Esophagus squamous epithelium (tissue), 5 donors: Measurements from ENCODE around the gene EDN2. TPM values are rescaled to one million over a fixed set of nuclear protein-coding genes. Genes with fewer than 3 reads are reported as not detected.

Experiments
- DNase-seq: peaks from one replicate; lab custom pipeline; 2025; lab: John Stamatoyannopoulos, UW
- H3K27ac ChIP-seq, 4 donors: fragments of 200-600 bp; sonication (generic); one replicate each; pipeline ENCODE4 v1.5.1; 2016 to 2019; ENCODE audit warnings: mild to moderate bottlenecking in 1 of 4
- H3K27me3 ChIP-seq, 4 donors: fragments of 200-600 bp; sonication (generic); 1 replicate in 3 of 4; 2 replicates in 1 of 4; pipeline versions ENCODE4 v1.5.1 to v1.6.0; 2017 to 2021; ENCODE audit warnings: antibody characterized with exemption in 1 of 4
- H3K36me3 ChIP-seq, 3 donors: fragments of 200-600 bp; sonication (generic); one replicate each; pipeline ENCODE4 v1.5.1; 2016 to 2019
- H3K4me1 ChIP-seq, 3 donors: fragments of 200-600 bp; sonication (generic); one replicate each; pipeline ENCODE4 v1.5.1; 2017 to 2019
- H3K4me3 ChIP-seq, 4 donors: fragments of 200-600 bp; sonication (generic); 1 replicate in 3 of 4; 2 replicates in 1 of 4; pipeline ENCODE4 v1.5.1; 2016 to 2019; ENCODE audit warnings: mild to moderate bottlenecking in 2 of 4, moderate library complexity in 1 of 4
- H3K9me3 ChIP-seq, 3 donors: fragments of 200-600 bp; sonication (generic); one replicate each; pipeline ENCODE4 v1.5.1; 2016 to 2019
- POLR2A ChIP-seq, 4 donors: fragments of 450-650 bp; IDR thresholded peaks; one replicate each; pipeline ENCODE4 v1.6.1; 2017; ENCODE audit warnings: antibody characterized with exemption in 4 of 4, mild to moderate bottlenecking in 4 of 4, moderate library complexity in 3 of 4
- WGBS, 2 donors: methylation state at CpG; one replicate each; pipeline ENCODE4 v1.1.5; 2018; 5-methylcytosine and 5-hydroxymethylcytosine counted together
- intact Hi-C: fragments of 100-400 bp; cut with DNase I; formaldehyde crosslinking; loops from one replicate; pipeline ENCODE4 v1.15.0; 2022
- total RNA-seq, 4 donors: library from RNA; depleted of rRNA; stranded (reverse); fragments of >200 nt; gene quantifications; one replicate each; pipeline ENCODE4 v1.1.0, GENCODE V29; 2016
- TF ChIP-seq, protein P1 (sequence below), 6 experiments: fragments of 450-650 bp in 4 of 6; fragments of 200-600 bp in 2 of 6; sonication (generic) in 2 of 6; IDR thresholded peaks; one replicate each; pipeline ENCODE4 v1.5.1; 2016 to 2019; ENCODE audit warnings: antibody characterized with exemption in 6 of 6, mild to moderate bottlenecking in 4 of 6, moderate library complexity in 4 of 6
- donor health status: DM: yes; HTN: yes; CAD: no.

Gene EDN2
- total RNA-seq, 4 donors from 2014 or later = 0.35 to 18.3 (median 1.4) TPM

- H3K27ac ChIP-seq = no peak overlapping the region
- H3K27me3 ChIP-seq = no peaks in the 10 kb centered on the region
- TF ChIP-seq, protein P1, sequence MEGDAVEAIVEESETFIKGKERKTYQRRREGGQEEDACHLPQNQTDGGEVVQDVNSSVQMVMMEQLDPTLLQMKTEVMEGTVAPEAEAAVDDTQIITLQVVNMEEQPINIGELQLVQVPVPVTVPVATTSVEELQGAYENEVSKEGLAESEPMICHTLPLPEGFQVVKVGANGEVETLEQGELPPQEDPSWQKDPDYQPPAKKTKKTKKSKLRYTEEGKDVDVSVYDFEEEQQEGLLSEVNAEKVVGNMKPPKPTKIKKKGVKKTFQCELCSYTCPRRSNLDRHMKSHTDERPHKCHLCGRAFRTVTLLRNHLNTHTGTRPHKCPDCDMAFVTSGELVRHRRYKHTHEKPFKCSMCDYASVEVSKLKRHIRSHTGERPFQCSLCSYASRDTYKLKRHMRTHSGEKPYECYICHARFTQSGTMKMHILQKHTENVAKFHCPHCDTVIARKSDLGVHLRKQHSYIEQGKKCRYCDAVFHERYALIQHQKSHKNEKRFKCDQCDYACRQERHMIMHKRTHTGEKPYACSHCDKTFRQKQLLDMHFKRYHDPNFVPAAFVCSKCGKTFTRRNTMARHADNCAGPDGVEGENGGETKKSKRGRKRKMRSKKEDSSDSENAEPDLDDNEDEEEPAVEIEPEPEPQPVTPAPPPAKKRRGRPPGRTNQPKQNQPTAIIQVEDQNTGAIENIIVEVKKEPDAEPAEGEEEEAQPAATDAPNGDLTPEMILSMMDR (IDR thresholded peaks at IDR 0.05) = no peak
- no peak overlapping the region for H3K4me3 ChIP-seq
- H3K9me3 ChIP-seq = no peaks in the 10 kb centered on the region
- no peaks in the 10 kb centered on the region for H3K4me1 ChIP-seq
- peaks cover 0 to 5% (median 0%) of the 10 kb centered on the region in 3 donors for H3K36me3 ChIP-seq
- DNase-seq = no peak
- intact Hi-C loops = no loop called here
- 87 to 92% methylated on average over 4 of the region's 4 CpGs for WGBS, 2 donors
Measured at GRCh38 chr1:41526956-41527561, 42.6 kb upstream of the EDN2 start.

DNA sequence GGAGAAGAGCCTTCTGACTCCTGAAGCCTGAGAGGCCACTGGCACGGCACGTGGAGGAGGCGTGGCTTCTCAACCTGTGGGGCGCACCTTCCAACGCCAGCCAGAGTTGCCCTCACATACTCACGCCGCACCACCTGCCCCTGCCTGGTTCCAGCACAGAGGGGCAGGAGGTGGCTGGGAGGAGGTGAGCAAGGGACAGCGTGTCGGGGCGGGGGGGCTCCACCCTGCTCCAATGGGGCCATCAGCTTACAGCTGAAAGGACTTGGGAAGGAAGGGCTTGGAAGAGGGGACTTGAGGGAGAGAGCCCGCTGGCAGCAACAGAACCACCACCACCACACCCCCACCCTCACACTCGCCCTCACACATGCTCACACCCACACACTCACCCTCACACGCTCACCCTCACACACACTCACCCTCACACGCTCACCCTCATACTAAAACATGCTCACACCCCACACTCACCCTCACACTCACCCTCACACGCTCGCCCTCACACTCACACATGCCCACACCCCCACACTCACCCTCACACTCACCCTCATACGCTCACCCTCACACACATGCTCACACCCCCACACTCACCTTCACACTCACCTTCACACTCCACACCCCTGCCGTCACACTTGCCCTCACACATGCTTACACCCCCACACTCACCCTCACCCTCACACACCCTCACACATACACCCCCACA lies 41.6 kb upstream of the EDN2 start:
- no peak for DNase-seq

DNA sequence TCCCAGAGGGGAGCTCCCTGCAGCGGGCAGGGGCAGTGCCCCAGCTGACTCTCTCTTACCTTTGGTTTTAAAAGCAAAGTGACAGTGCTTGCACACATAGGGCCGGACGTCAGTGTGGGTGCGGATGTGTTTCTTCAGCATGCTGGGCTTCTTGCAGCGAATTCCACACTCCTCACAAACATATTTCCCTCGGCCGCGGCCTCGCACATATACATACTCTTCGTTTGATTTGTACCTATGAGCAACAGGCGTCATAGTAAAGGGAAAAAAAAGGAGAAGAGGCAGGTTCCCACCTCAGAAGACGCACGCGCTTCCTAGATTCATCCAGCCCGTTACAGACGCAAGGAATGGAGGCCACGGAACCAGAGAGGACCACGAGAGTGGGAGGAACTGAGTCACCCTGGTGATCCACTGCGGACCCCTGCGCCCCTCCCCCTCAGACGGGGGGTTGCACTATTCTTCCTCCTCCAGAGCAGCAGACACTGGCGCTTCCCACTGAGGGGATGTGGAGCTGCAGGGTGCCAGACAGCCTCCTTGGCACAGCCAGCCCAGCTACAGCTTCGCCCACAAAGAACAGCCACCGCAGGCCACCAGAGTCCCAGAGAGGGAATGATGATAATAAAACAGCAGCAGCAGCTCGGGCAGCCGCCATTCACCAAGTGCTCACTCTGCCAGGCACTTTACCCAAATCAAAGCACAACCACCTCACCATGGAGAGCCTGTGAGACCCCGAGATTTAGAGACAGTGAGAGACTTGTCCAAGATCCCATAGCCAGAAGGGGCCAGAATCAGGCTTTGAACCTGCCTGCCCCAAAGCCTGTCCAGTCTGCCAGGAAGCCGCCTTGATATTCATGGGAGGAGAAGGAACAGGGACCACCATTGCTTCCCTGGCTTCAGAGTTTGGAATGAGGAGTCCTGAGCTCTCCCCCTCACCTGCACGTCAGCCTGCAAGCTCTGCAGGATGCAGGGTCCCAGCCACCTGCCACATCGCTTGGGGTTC lies 40.5 kb upstream of the EDN2 start:
- Histone ChIP-seq H3K9me3 (no peaks in the 10 kb centered on the region), H3K27ac (no peak overlapping the region), H3K4me3 (no peak overlapping the region), H3K36me3 (peaks cover 0 to 9% (median 0%) of the 10 kb centered on the region in 3 donors), H3K4me1 (no peaks in the 10 kb centered on the region), H3K27me3 (no peaks in the 10 kb centered on the region)
- DNase-seq = no peak
- no peak for TF ChIP-seq POLR2A (IDR thresholded peaks at IDR 0.05)
- TF ChIP-seq, protein P1 (IDR thresholded peaks at IDR 0.05) = no peak
- WGBS, 2 donors = 91% methylated on average over 21 to 24 of the region's 30 CpGs
- intact Hi-C loops = no loop called here

More for the DNA sequence above, 41.6 kb upstream of the EDN2 start:
- Histone ChIP-seq H3K4me3 (no peak overlapping the region), H3K27ac (no peak overlapping the region), H3K9me3 (no peaks in the 10 kb centered on the region), H3K36me3 (peaks cover 0 to 7% (median 0%) of the 10 kb centered on the region in 3 donors), H3K4me1 (no peaks in the 10 kb centered on the region), H3K27me3 (no peaks in the 10 kb centered on the region)
- TF ChIP-seq, protein P1 (IDR thresholded peaks at IDR 0.05) = no peak
- TF ChIP-seq POLR2A (IDR thresholded peaks at IDR 0.05) = no peak
- intact Hi-C loops = no loop called here
- WGBS, 2 donors = 86 to 97% methylated on average over 8 to 11 of the region's 18 CpGs

DNA sequence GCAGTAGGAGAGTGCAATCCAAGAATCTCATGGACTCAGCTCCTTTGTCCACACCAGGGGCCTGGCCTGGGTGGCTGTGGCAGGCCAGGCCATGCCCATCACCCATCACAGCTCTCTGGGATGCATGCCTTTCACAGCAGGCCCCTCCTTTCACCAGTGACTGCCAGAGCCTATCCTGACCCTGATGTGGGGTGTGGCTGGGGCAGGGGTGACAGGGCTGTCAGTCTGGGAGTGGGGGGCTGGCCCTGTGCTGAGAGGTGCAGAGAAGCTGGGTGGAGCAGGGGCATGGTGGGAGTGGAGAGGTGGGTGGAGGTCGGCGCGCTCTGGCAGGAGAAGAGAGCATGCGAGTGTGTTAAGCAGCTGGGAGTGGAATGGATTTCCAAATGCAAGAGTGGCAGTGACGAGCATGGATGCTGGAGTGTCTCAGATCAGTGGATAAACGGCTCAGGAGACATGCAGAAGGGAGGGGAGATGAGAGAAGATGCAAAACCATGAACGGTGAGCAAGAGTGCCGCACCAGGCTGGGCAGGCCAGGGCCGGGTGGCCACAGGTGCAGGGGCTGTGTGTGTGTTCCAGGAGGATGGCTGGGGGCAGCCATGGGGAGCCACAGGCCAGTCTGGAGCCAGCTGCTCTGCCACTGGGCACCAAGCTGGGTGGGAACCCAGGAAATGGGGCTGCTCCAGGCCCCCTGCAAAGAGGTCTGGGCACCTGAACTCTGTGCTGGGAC lies 39.6 kb upstream of the EDN2 start:
- H3K9me3 ChIP-seq = no peaks in the 10 kb centered on the region
- no peak for TF ChIP-seq POLR2A (IDR thresholded peaks at IDR 0.05)
- TF ChIP-seq, protein P1 (IDR thresholded peaks at IDR 0.05) = no peak
- no peaks in the 10 kb centered on the region for H3K27me3 ChIP-seq
- intact Hi-C loops = no loop called here
- no peak overlapping the region for H3K27ac ChIP-seq
- H3K36me3 ChIP-seq = peaks cover 0 to 9% (median 0%) of the 10 kb centered on the region in 3 donors
- H3K4me3 ChIP-seq = no peak overlapping the region
- WGBS, 2 donors = 78 to 84% methylated on average over 9 of the region's 9 CpGs
- no peak for DNase-seq
- H3K4me1 ChIP-seq = no peaks in the 10 kb centered on the region
